HG03095 (cell line): Measurements from ENCODE around the gene PTPRN2.
"Not testable (repeated sequence)": the region's sequence is repeated elsewhere in the genome, so short reads cannot be mapped to it uniquely, and the experiment has no call there.

Experiments
- ATAC-seq: cut with Tn5 transposase; IDR thresholded peaks from one replicate; pipeline ENCODE4 v1.9.1; 2021; ENCODE audit warnings: moderate library complexity; ENCODE audit not compliant: unreplicated experiment

Gene PTPRN2

GRCh38 chr7:158519633-158520174 lies 67.9 kb downstream of the PTPRN2 start:
- ATAC-seq = no peak

GRCh38 chr7:158518980-158519632 lies 68.5 kb downstream of the PTPRN2 start:
- no peak for ATAC-seq

GRCh38 chr7:158517571-158517970 lies 70.1 kb downstream of the PTPRN2 start:
- no peak for ATAC-seq

GRCh38 chr7:158517072-158517471 lies 70.6 kb downstream of the PTPRN2 start:
- ATAC-seq = no peak

GRCh38 chr7:158516524-158516923 lies 71.1 kb downstream of the PTPRN2 start:
- no peak for ATAC-seq

- ATAC-seq = no peak
Measured at GRCh38 chr7:158512869-158513268, 74.8 kb downstream of the PTPRN2 start.

GRCh38 chr7:158512042-158512441 lies 75.6 kb downstream of the PTPRN2 start:
- ATAC-seq = no peak

GRCh38 chr7:158508802-158509385 lies 78.7 kb downstream of the PTPRN2 start:
- no peak for ATAC-seq

- ATAC-seq = not testable (repeated sequence)
Measured at GRCh38 chr7:158508321-158508720, 79.3 kb downstream of the PTPRN2 start.

- no peak for ATAC-seq
Measured at GRCh38 chr7:158507917-158508316, 79.7 kb downstream of the PTPRN2 start.

- ATAC-seq = not testable (repeated sequence)
Measured at GRCh38 chr7:158507175-158507574, 80.4 kb downstream of the PTPRN2 start.

- no peak for ATAC-seq
Measured at GRCh38 chr7:158506626-158507025, 81.0 kb downstream of the PTPRN2 start.

- no peak for ATAC-seq
Measured at GRCh38 chr7:158505683-158506082, 81.9 kb downstream of the PTPRN2 start.

- ATAC-seq = no peak
Measured at GRCh38 chr7:158502068-158502750, 85.4 kb downstream of the PTPRN2 start.

GRCh38 chr7:158501393-158502067 lies 86.1 kb downstream of the PTPRN2 start:
- no peak for ATAC-seq

- no peak for ATAC-seq
Measured at GRCh38 chr7:158500651-158501052, 87.0 kb downstream of the PTPRN2 start.

- no peak for ATAC-seq
Measured at GRCh38 chr7:158499082-158499455, 88.6 kb downstream of the PTPRN2 start.

GRCh38 chr7:158498443-158499081 lies 89.1 kb downstream of the PTPRN2 start:
- ATAC-seq = no peak

- ATAC-seq = no peak
Measured at GRCh38 chr7:158497627-158498026, 90.0 kb downstream of the PTPRN2 start.

GRCh38 chr7:158495786-158496185 lies 91.8 kb downstream of the PTPRN2 start:
- ATAC-seq = no peak

GRCh38 chr7:158495216-158495615 lies 92.4 kb downstream of the PTPRN2 start:
- no peak for ATAC-seq
